Activated T-cell treated with anti-CD3 and anti-CD28 coated beads, Interleukin-2, amount 50 U/mL, for 48 hours (primary cell): ENCODE data around the gene PREX1.
A peak's percentile ranks its signal among the peaks of the same experiment; 100 is the strongest.

ENCODE experiments used
- DNase-seq, 2 experiments: peaks; one replicate each; pipeline ENCODE4 v3.0.0-alpha.2; 2020

PREX1 gene

GRCh38 chr20:48649104-48649626, 178.6 kb downstream of the PREX1 start:
- no peak for DNase-seq

DNA sequence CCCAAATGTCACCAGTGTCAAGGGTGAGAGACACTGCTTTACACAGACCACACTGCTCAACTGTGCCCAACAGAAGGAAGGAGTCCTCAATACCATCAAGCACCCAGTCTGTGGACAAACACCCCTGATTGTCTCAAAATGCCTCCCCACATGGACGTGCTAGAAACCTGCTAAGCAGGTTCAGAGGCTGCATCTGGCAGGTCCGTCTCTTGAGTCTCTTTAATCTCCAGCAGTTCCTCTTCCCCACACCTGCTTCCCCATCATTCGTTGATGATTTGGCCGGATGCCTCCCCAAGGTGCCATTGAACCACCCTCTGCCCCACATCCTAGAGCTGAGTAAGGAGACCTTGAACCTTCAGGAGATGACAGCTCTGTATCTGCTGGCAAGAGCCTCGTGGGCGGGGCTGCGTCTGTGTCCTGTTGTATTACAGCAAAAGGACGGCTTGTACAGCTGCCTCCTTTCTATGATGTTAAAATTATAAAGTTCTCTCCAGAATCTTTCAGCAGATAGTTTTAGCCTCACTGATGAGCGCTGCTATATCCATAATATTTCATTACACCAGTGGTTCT, 179.2 kb downstream of the PREX1 start:
- DNase-seq, result no peak

GRCh38 chr20:48647858-48648257, 179.9 kb downstream of the PREX1 start:
- DNase-seq, result no peak

GRCh38 chr20:48645666-48646065, 182.1 kb downstream of the PREX1 start:
- DNase-seq, result no peak

GRCh38 chr20:48644286-48644828, 183.4 kb downstream of the PREX1 start:
- no peak for DNase-seq

DNA sequence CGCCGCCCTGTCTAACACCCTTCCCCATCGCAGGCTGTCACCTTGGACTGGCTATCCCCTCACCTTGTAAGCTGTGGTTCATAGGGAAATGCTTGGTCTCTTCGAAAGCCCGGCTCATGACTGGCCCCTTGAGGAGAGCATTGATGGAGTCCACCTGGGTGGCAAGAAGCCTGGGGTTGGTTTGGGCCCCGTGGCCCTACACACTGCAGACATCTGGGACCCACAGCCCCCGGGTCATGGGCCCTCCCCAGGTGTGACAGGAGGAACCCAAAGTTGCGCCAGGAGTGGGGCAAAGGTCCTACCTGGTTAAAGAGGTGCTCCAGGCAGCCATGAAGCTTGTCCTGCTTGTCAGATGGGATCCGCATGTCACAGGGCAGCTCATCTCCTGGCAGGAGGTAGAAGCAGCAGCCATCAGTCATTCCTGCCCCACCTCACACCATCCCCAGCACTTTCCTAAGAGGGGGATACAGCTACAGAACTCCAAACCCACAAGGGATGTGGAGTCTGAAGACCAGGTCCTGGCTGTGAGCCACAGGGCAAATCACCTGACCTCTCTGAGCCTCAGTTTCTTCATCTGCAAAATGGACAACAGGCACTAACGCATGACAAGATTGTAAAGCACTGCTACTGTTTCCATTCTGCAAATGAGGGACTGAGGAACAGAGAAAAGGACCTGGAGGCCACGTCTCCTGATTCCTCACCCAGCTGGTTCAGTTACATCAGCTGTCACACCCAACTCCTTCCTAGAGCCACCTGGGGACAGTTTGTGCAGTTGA, 185.5 kb downstream of the PREX1 start:
- DNase-seq, result no peak

DNA sequence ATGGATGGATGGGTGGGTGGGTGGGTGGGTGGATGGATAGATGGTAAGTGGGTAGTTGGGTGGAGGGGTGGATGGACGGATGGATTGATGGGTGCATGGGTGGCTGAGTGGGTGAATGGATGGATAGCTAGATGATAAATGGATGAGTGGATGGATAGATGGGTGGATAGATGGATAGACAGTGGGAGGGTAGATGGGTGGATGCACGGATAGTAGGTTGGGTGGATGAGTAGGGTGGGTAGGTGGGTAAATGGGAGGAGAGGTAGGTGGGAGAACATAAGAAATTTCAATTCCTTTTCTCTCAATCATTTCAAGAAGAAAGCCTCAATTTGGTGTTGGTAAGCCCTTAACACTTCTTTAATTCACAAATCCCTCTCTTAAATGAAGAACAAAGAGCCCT, 186.9 kb downstream of the PREX1 start:
- no peak for DNase-seq

DNA sequence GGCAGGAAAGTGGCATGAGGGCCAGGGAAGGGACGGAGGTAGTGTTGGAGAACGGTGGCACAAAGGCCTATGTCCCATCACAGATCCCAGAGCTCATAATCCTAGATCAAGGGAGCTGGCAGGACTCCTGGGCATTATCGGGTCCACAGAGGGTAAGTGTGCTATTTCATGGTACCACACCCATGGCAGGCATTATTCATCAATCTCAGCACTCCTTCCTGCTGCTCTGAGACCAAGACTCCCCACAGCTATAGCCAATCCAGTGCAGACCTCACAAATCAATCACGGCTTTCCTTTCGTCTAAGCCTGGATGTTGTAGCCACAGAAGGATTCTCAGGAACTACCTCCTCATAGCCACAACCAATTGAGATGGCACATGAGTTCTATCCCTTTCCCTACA, 187.9 kb downstream of the PREX1 start:
- no peak for DNase-seq

- DNase-seq, result no peak
Observed at GRCh38 chr20:48638546-48638945, 189.3 kb downstream of the PREX1 start.

DNA sequence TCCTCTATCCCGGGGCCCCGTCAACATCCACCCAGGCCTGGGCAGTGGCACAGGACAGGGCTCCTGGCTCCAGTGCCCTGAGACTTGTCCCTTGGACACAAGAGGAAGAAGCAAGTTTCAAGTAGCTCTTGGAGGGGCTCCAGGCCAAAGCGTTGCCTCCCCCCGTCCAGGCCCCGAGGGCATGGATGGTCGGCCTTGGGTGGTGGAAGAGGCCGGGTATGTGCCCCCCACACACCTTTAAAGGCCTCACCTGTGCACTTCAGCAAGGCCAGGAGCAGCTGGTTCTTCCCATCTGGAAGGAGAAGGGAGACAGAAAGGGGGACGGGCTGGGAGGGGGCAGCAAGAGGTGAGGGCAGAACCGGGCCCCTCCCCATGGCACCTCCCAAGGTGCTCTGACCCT, 190.3 kb downstream of the PREX1 start:
- no peak for DNase-seq

- no peak for DNase-seq
Observed at GRCh38 chr20:48636301-48636700, 191.5 kb downstream of the PREX1 start.

DNA sequence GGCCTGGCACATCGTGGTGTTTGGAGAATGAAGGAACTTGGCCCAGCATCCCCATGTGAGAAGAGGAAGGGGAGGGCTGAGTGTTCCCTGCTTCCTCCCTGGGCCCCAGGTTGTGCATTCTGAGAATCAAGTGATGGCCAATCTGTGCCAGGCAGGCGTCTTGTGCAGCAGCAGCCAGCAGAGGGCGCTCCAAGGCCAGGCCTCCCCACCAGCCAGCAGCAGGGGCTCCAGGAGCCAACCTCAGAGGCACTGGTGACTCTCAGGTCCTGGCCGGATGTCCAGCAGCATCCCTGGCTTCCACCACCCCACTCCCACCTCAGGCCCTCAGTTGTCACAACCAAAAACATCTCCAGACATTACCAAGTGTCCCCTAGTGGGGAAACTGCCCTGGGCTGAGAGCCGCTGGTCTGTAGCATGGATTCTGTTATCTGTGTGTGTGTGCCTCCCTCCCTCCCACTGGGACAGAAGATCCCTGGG, 192.0 kb downstream of the PREX1 start:
- DNase-seq, result peak; percentile 72 to 78

DNA sequence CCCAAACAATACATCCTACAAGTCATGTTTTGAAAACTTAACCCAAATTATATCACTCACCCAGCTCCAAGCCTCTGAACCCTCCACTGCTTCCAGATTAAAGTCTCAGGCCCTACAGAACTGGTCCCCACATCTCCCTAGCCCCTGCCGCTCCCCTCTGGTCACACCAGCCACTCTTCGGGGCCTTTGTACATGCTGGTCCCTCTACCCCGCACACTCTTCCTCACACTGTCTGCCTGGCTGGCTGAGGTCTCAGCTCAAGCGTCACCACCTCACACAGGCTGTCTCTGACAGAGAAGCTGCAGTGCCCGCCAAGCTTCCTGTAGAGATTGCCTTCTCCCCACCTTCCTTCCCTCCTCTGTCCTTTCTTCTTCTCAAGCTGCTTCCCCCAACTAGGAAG, 192.4 kb downstream of the PREX1 start:
- no peak for DNase-seq

GRCh38 chr20:48634641-48635040, 193.2 kb downstream of the PREX1 start:
- no peak for DNase-seq

DNA sequence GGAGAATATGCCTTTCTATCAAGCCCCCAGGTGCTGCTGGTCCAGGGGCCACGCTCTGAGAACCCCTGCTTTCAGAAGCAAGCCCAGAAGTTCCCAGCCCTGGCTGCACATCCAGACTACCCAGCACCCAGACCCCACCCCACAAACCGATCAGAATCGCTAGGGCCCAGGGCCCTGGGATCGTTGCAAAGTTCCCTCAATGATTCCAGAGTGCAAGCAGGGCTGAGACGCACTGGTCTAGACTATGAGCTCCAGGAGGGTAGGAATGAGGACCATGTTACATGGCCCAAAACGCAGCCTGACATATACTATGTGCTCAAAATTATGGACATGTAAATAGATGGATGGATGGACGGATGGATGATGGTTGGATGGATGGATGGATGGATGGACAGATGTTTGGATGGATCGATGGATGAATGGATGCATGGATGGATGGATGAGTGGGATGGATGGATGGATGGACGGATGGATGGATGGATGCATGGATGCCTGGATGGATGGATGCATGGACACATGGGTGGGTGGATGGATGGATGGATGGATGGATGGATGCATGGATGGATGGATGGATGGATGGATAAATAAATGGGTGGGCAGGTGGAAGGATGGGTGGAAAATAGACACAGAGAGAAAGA, 194.1 kb downstream of the PREX1 start:
- no peak for DNase-seq

GRCh38 chr20:48632825-48633619, 194.8 kb downstream of the PREX1 start:
- no peak for DNase-seq

- no peak for DNase-seq
Observed at GRCh38 chr20:48632017-48632824, 195.6 kb downstream of the PREX1 start.

- DNase-seq, result no peak
Observed at GRCh38 chr20:48631114-48632016, 196.4 kb downstream of the PREX1 start.

GRCh38 chr20:48630342-48631075, 197.3 kb downstream of the PREX1 start:
- no peak for DNase-seq

DNA sequence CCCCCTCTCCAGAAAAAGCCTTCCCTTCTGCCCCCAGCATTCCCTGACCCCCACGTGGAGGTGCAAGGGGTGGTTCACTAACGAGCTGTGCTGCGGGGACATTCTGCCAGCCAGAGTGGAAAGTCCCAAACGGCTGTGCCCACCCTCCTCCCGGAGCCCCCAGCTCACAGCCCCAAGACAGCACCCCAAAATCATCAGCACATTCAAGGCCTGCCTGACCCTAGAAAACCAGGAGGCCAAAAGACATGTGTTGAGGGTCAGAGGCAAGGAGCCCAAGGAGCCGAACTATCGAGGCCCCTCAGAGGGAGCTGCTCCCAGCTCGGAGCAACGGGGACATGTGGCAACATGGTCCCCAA, 197.9 kb downstream of the PREX1 start:
- DNase-seq, result no peak
